Smooth muscle cell (in vitro differentiated cells): ENCODE data around the gene PPP1R14C. TPM values are rescaled to one million over a fixed set of nuclear protein-coding genes. Genes with fewer than 3 reads are reported as not detected.

ENCODE experiments used
- DNase-seq: peaks from one replicate; lab custom pipeline; 2025; ENCODE audit not compliant: unreplicated experiment; lab: John Stamatoyannopoulos, UW
- H2AFZ ChIP-seq: fragments of 200-600 bp; sonication (generic); 2 replicates; pipeline ENCODE4 v1.6.0; 2016; ENCODE audit warnings: antibody characterized with exemption, low read depth, mild to moderate bottlenecking
- H3F3A ChIP-seq: fragments of 200-600 bp; sonication (generic); 2 replicates; pipeline ENCODE4 v1.6.0; 2017; ENCODE audit warnings: antibody characterized with exemption, low read depth
- H3K27ac ChIP-seq: fragments of 200-600 bp; sonication (generic); 2 replicates; pipeline ENCODE4 v1.5.1; 2016; ENCODE audit warnings: low read depth, mild to moderate bottlenecking
- H3K27me3 ChIP-seq: fragments of 200-600 bp; sonication (generic); 2 replicates; pipeline ENCODE4 v1.6.1; 2016; ENCODE audit warnings: low read depth, mild to moderate bottlenecking
- H3K36me3 ChIP-seq: fragments of 200-600 bp; sonication (generic); 2 replicates; pipeline ENCODE4 v1.5.1; 2016; ENCODE audit warnings: low read depth
- H3K4me1 ChIP-seq: fragments of 200-600 bp; sonication (generic); 2 replicates; pipeline ENCODE4 v1.5.1; 2016; ENCODE audit warnings: low read depth
- H3K4me2 ChIP-seq: fragments of 200-600 bp; sonication (generic); 2 replicates; pipeline ENCODE4 v1.6.0; 2016; ENCODE audit warnings: mild to moderate bottlenecking
- H3K4me3 ChIP-seq: fragments of 200-600 bp; sonication (generic); 2 replicates; pipeline ENCODE4 v1.5.1; 2016; ENCODE audit warnings: mild to moderate bottlenecking
- H3K79me2 ChIP-seq: fragments of 200-600 bp; sonication (generic); 2 replicates; pipeline ENCODE4 v1.6.0; 2016; ENCODE audit warnings: low read depth, mild to moderate bottlenecking
- H3K9ac ChIP-seq: fragments of 200-600 bp; sonication (generic); 2 replicates; pipeline ENCODE4 v1.6.0; 2016; ENCODE audit warnings: low read depth
- H3K9me3 ChIP-seq: fragments of 200-600 bp; sonication (generic); replicated peaks from 2 replicates; pipeline ENCODE4 v1.5.1; 2016; ENCODE audit warnings: low read depth
- H4K20me1 ChIP-seq: fragments of 200-600 bp; sonication (generic); 2 replicates; pipeline ENCODE4 v1.6.0; 2016; ENCODE audit warnings: low read depth
- WGBS: methylation state at CpG from one replicate; pipeline ENCODE4 v1.1.7; 2016; ENCODE audit warnings: low lambda C conversion rate; 5-methylcytosine and 5-hydroxymethylcytosine counted together
- polyA plus RNA-seq: library from polyadenylated mRNA; unstranded; fragments of >200 nt; fragmentation: Nextera tagmentation; extraction: Ambion mirVana; gene quantifications from 2 replicates; pipeline ENCODE4 v1.2.1, GENCODE V29; 2016
- small RNA-seq: library from RNA; depleted of rRNA; stranded (forward); fragments of <200 nt; gene quantifications from one replicate; pipeline ENCODE3, GENCODE V24; 2014
- total RNA-seq: library from RNA; depleted of rRNA; stranded (reverse); fragments of >200 nt; gene quantifications from 2 replicates; pipeline ENCODE4 v1.2.3, GENCODE V29; 2014
- TF ChIP-seq, protein P1 (sequence below): fragments of 200-600 bp; sonication (generic); IDR thresholded peaks from 2 replicates; pipeline ENCODE4 v1.5.1; 2017; ENCODE audit warnings: borderline replicate concordance, mild to moderate bottlenecking, antibody characterized with exemption; ENCODE audit not compliant: insufficient read depth, poor library complexity, severe bottlenecking

Gene PPP1R14C
- total and polyA plus RNA-seq, 2 experiments from 2014 or later, result 2.6 to 7.9 TPM

DNA sequence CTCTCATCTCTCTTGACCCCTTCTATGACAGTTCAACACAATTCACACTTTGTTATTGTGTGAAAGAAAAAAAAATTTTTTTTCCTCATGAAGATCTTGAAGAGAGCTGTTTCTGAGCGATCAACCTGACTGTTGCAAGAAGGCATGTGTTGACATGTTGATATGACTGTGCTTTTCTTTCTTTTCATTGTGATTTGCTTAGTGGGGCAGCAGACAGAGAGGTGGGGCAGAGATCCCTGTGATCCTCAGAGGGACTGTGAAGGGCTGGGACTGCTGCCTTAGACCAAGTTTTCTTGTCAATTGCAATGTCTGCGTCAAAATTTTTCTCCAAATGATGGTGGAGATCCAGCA, 155.2 kb downstream of the PPP1R14C start:
- Histone ChIP-seq H3K4me3 (no peak overlapping the region), H3K4me2 (no peak overlapping the region), H3K27me3 (no peaks in the 10 kb centered on the region), H3K27ac (peak overlapping the region; percentile 48), H4K20me1 (no peaks in the 10 kb centered on the region), H3K36me3 (no peaks in the 10 kb centered on the region), H3K9me3 (no peaks in the 10 kb centered on the region), H3K4me1 (no peaks in the 10 kb centered on the region), H3K79me2 (no peaks in the 10 kb centered on the region), H2AFZ (no peak overlapping the region), H3K9ac (no peak overlapping the region), H3F3A (peaks cover 10% of the 10 kb centered on the region)
- TF ChIP-seq, protein P1, sequence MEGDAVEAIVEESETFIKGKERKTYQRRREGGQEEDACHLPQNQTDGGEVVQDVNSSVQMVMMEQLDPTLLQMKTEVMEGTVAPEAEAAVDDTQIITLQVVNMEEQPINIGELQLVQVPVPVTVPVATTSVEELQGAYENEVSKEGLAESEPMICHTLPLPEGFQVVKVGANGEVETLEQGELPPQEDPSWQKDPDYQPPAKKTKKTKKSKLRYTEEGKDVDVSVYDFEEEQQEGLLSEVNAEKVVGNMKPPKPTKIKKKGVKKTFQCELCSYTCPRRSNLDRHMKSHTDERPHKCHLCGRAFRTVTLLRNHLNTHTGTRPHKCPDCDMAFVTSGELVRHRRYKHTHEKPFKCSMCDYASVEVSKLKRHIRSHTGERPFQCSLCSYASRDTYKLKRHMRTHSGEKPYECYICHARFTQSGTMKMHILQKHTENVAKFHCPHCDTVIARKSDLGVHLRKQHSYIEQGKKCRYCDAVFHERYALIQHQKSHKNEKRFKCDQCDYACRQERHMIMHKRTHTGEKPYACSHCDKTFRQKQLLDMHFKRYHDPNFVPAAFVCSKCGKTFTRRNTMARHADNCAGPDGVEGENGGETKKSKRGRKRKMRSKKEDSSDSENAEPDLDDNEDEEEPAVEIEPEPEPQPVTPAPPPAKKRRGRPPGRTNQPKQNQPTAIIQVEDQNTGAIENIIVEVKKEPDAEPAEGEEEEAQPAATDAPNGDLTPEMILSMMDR, result no peak
- no peak for DNase-seq
- 94% methylated on average over 2 of the region's 2 CpGs for WGBS

DNA sequence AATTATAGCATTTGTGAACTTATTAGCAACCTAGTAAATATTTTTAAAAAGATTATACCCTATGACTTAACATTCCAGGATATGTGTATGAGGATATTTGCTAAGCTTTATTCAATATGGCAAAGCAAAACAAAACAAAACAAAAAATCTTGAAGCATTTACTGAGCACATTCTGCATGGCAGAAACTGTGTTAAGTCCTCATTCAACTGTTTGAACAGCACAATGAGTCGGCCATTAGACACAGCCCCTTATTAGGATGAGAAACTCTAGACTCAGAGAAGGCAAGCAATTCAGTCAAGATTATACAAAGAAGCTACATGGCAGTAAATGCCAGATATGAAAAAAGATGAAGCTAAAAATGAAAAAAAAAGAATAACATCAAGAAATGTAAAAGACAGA, 155.8 kb downstream of the PPP1R14C start:
- Histone ChIP-seq H3K79me2 (no peaks in the 10 kb centered on the region), H4K20me1 (no peaks in the 10 kb centered on the region), H3K4me3 (no peak overlapping the region), H3K36me3 (no peaks in the 10 kb centered on the region), H2AFZ (no peak overlapping the region), H3K27me3 (no peaks in the 10 kb centered on the region), H3K4me2 (no peak overlapping the region), H3K27ac (no peak overlapping the region), H3F3A (peaks cover 6% of the 10 kb centered on the region), H3K4me1 (no peaks in the 10 kb centered on the region), H3K9ac (no peak overlapping the region), H3K9me3 (no peaks in the 10 kb centered on the region)
- 96% methylated on average over 1 of the region's 1 CpG for WGBS
- no peak for DNase-seq
- TF ChIP-seq, protein P1, result no peak

Small RNAs within 50 kb of the gene (small RNA-seq; reads per million reads assigned to genes)
- not detected for gene RF01210

Other genes starting within 250 kb of the PPP1R14C start
- not detected in 2 replicates for gene RAET1E, start 244.9 kb upstream of the PPP1R14C start, total RNA-seq
- gene RAET1E, start 244.9 kb upstream of the PPP1R14C start, polyA plus RNA-seq, result not detected in 2 replicates
- gene RAET1G, start 219.9 kb upstream of the PPP1R14C start, total RNA-seq, result 0.31 and 2.4 TPM in 2 replicates
- 0.84 and 1.7 TPM in 2 replicates for gene RAET1G, start 219.9 kb upstream of the PPP1R14C start, polyA plus RNA-seq
- 8.8 and 9.8 TPM in 2 replicates for gene ULBP2, start 201.0 kb upstream of the PPP1R14C start, total RNA-seq
- gene ULBP2, start 201.0 kb upstream of the PPP1R14C start, polyA plus RNA-seq, result 9.4 and 11.7 TPM in 2 replicates
- 0.72 and 1.5 TPM in 2 replicates for gene ULBP1, start 179.1 kb upstream of the PPP1R14C start, total RNA-seq
- 1.5 and 1.7 TPM in 2 replicates for gene ULBP1, start 179.1 kb upstream of the PPP1R14C start, polyA plus RNA-seq
- 1.4 and 3.6 TPM in 2 replicates for gene RAET1L, start 117.5 kb upstream of the PPP1R14C start, total RNA-seq
- 0.23 and 0.85 TPM in 2 replicates for gene RAET1L, start 117.5 kb upstream of the PPP1R14C start, polyA plus RNA-seq
- gene ULBP3, start 73.9 kb upstream of the PPP1R14C start, total RNA-seq, result 6.0 and 11.7 TPM in 2 replicates
- 2.4 and 3.4 TPM in 2 replicates for gene ULBP3, start 73.9 kb upstream of the PPP1R14C start, polyA plus RNA-seq
- not detected in 2 replicates for gene IYD, start 226.0 kb downstream of the PPP1R14C start, total RNA-seq
- gene IYD, start 226.0 kb downstream of the PPP1R14C start, polyA plus RNA-seq, result not detected in 2 replicates